ENCODE results near the gene SREK1IP1.
"Not testable (repeated sequence)": the region's sequence is repeated elsewhere in the genome, so short reads cannot be mapped to it uniquely, and the experiment has no call there.

The SREK1IP1 gene

GRCh38 chr5:64707191-64707590 is 61.3 kb downstream of the SREK1IP1 start:
- DNase-seq (ENCODE audit: low read depth), result no peak
- H3K4me3 ChIP-seq (ENCODE audit: low read length), result no peak overlapping the region
- no peak for TF ChIP-seq CTCF (conservative IDR thresholded peaks at IDR 0.05; ENCODE audit: low read depth, low read length)

- not testable (repeated sequence) for DNase-seq (ENCODE audit: low read depth)
Measured at GRCh38 chr5:64706074-64706473, 62.4 kb downstream of the SREK1IP1 start.

GRCh38 chr5:64700765-64701164 is 67.7 kb downstream of the SREK1IP1 start:
- H3K4me3 ChIP-seq (ENCODE audit: low read length), result no peak overlapping the region
- no peak for TF ChIP-seq CTCF (conservative IDR thresholded peaks at IDR 0.05; ENCODE audit: low read depth, low read length)
- DNase-seq (ENCODE audit: low read depth), result no peak

More at GRCh38 chr5:64706074-64706473, 62.4 kb downstream of the SREK1IP1 start:
- H3K4me3 ChIP-seq (ENCODE audit: low read length), result not testable (repeated sequence)

GRCh38 chr5:64696414-64696813 is 72.1 kb downstream of the SREK1IP1 start:
- not testable (repeated sequence) for DNase-seq (ENCODE audit: low read depth); H3K4me3 ChIP-seq (ENCODE audit: low read length)

GRCh38 chr5:64693636-64694035 is 74.9 kb downstream of the SREK1IP1 start:
- no peak for TF ChIP-seq CTCF (conservative IDR thresholded peaks at IDR 0.05; ENCODE audit: low read depth, low read length)

GRCh38 chr5:64691291-64691690 is 77.2 kb downstream of the SREK1IP1 start:
- TF ChIP-seq CTCF (conservative IDR thresholded peaks at IDR 0.05; ENCODE audit: low read depth, low read length), result no peak
- no peak overlapping the region for H3K4me3 ChIP-seq (ENCODE audit: low read length)
- no peak for DNase-seq (ENCODE audit: low read depth)

More at GRCh38 chr5:64693636-64694035, 74.9 kb downstream of the SREK1IP1 start:
- DNase-seq (ENCODE audit: low read depth), result no peak
- H3K4me3 ChIP-seq (ENCODE audit: low read length), result no peak overlapping the region

- DNase-seq (ENCODE audit: low read depth), result peak; percentile 2
- TF ChIP-seq CTCF (conservative IDR thresholded peaks at IDR 0.05; ENCODE audit: low read depth, low read length), result no peak
Measured at GRCh38 chr5:64690417-64691151, 77.9 kb downstream of the SREK1IP1 start, which contains the start of gene SHISAL2B. SHISAL2B (plus strand) TSS chr5:64690503; CDS start chr5:64690624, 121 bp downstream.

GRCh38 chr5:64690104-64690416 is 78.4 kb downstream of the SREK1IP1 start:
- no peak for DNase-seq (ENCODE audit: low read depth)
- TF ChIP-seq CTCF (conservative IDR thresholded peaks at IDR 0.05; ENCODE audit: low read depth, low read length), result no peak
- peak overlapping the region; percentile 30 for H3K4me3 ChIP-seq (ENCODE audit: low read length)

More at GRCh38 chr5:64690417-64691151, 77.9 kb downstream of the SREK1IP1 start, which contains the start of gene SHISAL2B:
- H3K4me3 ChIP-seq (ENCODE audit: low read length), result peak within 1 kb of the TSS; percentile 30
